Kasumi-1 (cell line): ENCODE data around the gene TMEM170A.

Experiments
- DNase-seq, 2 experiments: peaks; one replicate each; lab custom pipeline; 2025; lab: John Stamatoyannopoulos, UW

Gene TMEM170A

GRCh38 chr16:75401691-75402090 lies 62.8 kb downstream of the TMEM170A start:
- DNase-seq = no peak

- no peak for DNase-seq
Observed at GRCh38 chr16:75398333-75398732, 66.2 kb downstream of the TMEM170A start.

GRCh38 chr16:75394941-75395340 lies 69.5 kb downstream of the TMEM170A start:
- DNase-seq = no peak
